NCI-H1417 (cell line): ENCODE data around the gene LEAP2.
A peak's percentile ranks its signal among the peaks of the same experiment; 100 is the strongest.

ENCODE experiments used
- DNase-seq, 3 experiments: peaks; one replicate each; lab custom pipeline; 2025; lab: John Stamatoyannopoulos, UW

Gene LEAP2

GRCh38 chr5:132877938-132878337 lies 4.5 kb downstream of the LEAP2 start:
- peak in 2 of 3 experiments; percentile 5 to 78 for DNase-seq

GRCh38 chr5:132883261-132883834 lies 9.9 kb downstream of the LEAP2 start:
- DNase-seq, result peak in 2 of 3 experiments; percentile 20 to 57

GRCh38 chr5:132884548-132884947 lies 11.1 kb downstream of the LEAP2 start:
- DNase-seq, result no peak

- no peak for DNase-seq
These were observed 12.8 kb downstream of the LEAP2 start for GRCh38 chr5:132886064-132886823.

- DNase-seq, result no peak
These were observed 13.8 kb downstream of the LEAP2 start for GRCh38 chr5:132887283-132887682.

- no peak for DNase-seq
These were observed 16.0 kb downstream of the LEAP2 start for GRCh38 chr5:132889501-132889900.

- DNase-seq, result no peak
These were observed 17.3 kb downstream of the LEAP2 start for GRCh38 chr5:132890817-132891216.

GRCh38 chr5:132895719-132896305 lies 22.3 kb downstream of the LEAP2 start:
- no peak for DNase-seq

GRCh38 chr5:132896685-132897084 lies 23.2 kb downstream of the LEAP2 start:
- no peak for DNase-seq

GRCh38 chr5:132898094-132898493 lies 24.6 kb downstream of the LEAP2 start:
- DNase-seq, result no peak

- DNase-seq, result peak in 2 of 3 experiments; percentile 0 to 16
These were observed 27.6 kb downstream of the LEAP2 start for GRCh38 chr5:132901036-132901435.

- no peak for DNase-seq
These were observed 28.3 kb downstream of the LEAP2 start for GRCh38 chr5:132901730-132902129.

GRCh38 chr5:132905938-132906337 lies 32.5 kb downstream of the LEAP2 start:
- DNase-seq, result peak in 1 of 3 experiments; percentile 18

GRCh38 chr5:132907161-132907560 lies 33.7 kb downstream of the LEAP2 start:
- peak in 2 of 3 experiments; percentile 4 to 44 for DNase-seq

GRCh38 chr5:132909702-132910101 lies 36.2 kb downstream of the LEAP2 start:
- DNase-seq, result no peak

GRCh38 chr5:132915681-132916080 lies 42.2 kb downstream of the LEAP2 start:
- DNase-seq, result no peak

GRCh38 chr5:132916086-132916485 lies 42.6 kb downstream of the LEAP2 start:
- no peak for DNase-seq
